OCI-M2 (cell line): ENCODE data around the gene ACAD10.
A peak's percentile ranks its signal among the peaks of the same experiment; 100 is the strongest.

ENCODE experiments used
- DNase-seq: peaks from one replicate; lab custom pipeline; 2025; ENCODE audit not compliant: unreplicated experiment; lab: John Stamatoyannopoulos, UW

The ACAD10 gene

GRCh38 chr12:111775205-111776193, 89.6 kb downstream of the ACAD10 start:
- peak; percentile 60 for DNase-seq

- no peak for DNase-seq
Observed at GRCh38 chr12:111776836-111777344, 91.0 kb downstream of the ACAD10 start.

- no peak for DNase-seq
Observed at GRCh38 chr12:111777345-111778045, 91.6 kb downstream of the ACAD10 start.

GRCh38 chr12:111780166-111780565, 94.3 kb downstream of the ACAD10 start:
- DNase-seq: no peak

GRCh38 chr12:111780615-111781014, 94.8 kb downstream of the ACAD10 start:
- no peak for DNase-seq

- no peak for DNase-seq
Observed at GRCh38 chr12:111781085-111781658, 95.3 kb downstream of the ACAD10 start.

- no peak for DNase-seq
Observed at GRCh38 chr12:111783046-111783445, 97.2 kb downstream of the ACAD10 start.

- DNase-seq: no peak
Observed at GRCh38 chr12:111784953-111785352, 99.1 kb downstream of the ACAD10 start.

- no peak for DNase-seq
Observed at GRCh38 chr12:111785651-111786050, 99.8 kb downstream of the ACAD10 start.

- no peak for DNase-seq
Observed at GRCh38 chr12:111788178-111788654, 102.4 kb downstream of the ACAD10 start.

GRCh38 chr12:111789779-111790178, 103.9 kb downstream of the ACAD10 start:
- no peak for DNase-seq

GRCh38 chr12:111791507-111791906, 105.7 kb downstream of the ACAD10 start:
- DNase-seq: no peak

- no peak for DNase-seq
Observed at GRCh38 chr12:111792155-111792855, 106.5 kb downstream of the ACAD10 start.

- no peak for DNase-seq
Observed at GRCh38 chr12:111792856-111793235, 107.0 kb downstream of the ACAD10 start.

- DNase-seq: no peak
Observed at GRCh38 chr12:111798182-111798581, 112.3 kb downstream of the ACAD10 start.

- no peak for DNase-seq
Observed at GRCh38 chr12:111799758-111800157, 113.9 kb downstream of the ACAD10 start.

- DNase-seq: no peak
Observed at GRCh38 chr12:111803038-111803626, 117.3 kb downstream of the ACAD10 start.

GRCh38 chr12:111803851-111804250, 118.0 kb downstream of the ACAD10 start:
- no peak for DNase-seq

GRCh38 chr12:111806304-111806703, 120.5 kb downstream of the ACAD10 start:
- no peak for DNase-seq
